ENCODE data around the gene PRELID2.
"Not testable (repeated sequence)": the region's sequence is repeated elsewhere in the genome, so short reads cannot be mapped to it uniquely, and the experiment has no call there.

Gene PRELID2

DNA sequence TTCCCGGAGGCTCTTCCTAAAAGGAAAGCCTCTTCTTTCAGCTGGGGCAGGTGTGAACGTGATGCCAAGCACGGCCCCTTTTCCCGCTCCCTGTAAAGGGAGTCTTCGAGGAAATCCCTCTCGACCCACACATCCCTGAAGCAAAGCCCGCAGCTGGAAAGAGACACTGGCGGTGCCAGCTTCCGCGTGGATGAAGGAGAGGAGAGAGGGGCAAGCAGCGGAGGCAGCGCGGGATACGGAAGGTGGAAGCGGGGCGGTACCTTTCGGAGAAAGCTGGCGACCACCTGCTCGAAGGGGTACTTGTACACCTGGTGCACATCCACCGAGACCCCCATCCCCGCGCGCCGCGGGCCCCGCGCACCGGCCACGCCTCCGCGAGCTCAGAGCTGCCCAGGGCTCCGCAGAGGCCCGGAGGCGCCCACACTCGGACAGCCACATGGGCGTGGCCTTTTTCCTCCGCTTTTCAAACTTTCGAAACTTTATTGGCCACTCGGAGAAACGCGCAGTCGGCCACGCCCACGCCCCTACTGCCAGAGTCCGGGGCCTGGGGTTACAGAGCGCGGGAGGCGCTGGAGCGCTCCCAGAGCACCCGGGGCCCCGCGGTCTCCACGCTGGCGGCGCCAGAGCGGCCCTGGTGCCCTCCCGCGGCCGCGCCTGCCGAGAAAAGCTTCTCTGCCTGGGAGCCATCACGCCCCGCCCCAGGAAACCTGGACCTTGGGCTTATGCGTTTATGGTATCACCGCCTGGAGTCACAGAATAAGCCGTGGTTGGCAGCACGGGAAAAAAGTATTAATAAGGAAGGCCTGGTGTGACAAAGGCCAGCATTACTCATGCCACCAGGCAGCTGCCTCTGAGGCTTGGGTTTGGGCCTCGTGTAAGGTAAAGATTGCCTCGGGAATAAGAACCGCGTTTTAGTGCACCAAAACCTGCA is at the start of gene PRELID2:
TSS of gene PRELID2 (minus strand) at position 426 of the 931 bp plus-strand sequence. CDS start at position 335, 91 bp downstream.
- peak; percentile 48 for DNase-seq

- no peak for DNase-seq
Measured at GRCh38 chr5:145874765-145875164, 39.6 kb upstream of the PRELID2 start.

- no peak for DNase-seq
Measured at GRCh38 chr5:145872914-145873313, 37.8 kb upstream of the PRELID2 start, which contains the start of gene GRXCR2. Gene GRXCR2, minus strand, starts transcription at chr5:145873014. Its CDS starts 46 bp downstream, at chr5:145872968.

GRCh38 chr5:145872486-145872885 is 37.3 kb upstream of the PRELID2 start:
- DNase-seq = no peak

GRCh38 chr5:145869753-145870152 is 34.6 kb upstream of the PRELID2 start:
- no peak for DNase-seq

DNA sequence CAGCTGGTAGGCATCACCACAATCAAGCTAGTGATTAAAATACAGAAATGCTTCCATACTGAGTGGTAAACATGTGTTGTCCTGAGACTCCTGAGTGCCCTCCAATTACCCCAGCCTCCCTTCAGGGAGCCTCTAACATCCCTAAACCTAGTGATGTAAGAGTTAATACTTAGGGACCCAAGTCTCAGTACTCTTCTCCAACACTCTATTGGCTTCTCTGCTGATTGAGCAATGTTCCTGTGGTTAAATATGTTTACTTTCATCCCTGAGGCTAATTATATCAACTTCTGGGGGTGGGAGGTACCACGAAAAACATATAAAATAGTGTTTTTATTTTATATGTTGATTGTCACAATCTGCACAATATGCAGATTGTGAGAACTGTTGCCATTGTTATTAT is 32.7 kb upstream of the PRELID2 start:
- no peak for DNase-seq

- DNase-seq = not testable (repeated sequence)
Measured at GRCh38 chr5:145864432-145864831, 29.3 kb upstream of the PRELID2 start.

DNA sequence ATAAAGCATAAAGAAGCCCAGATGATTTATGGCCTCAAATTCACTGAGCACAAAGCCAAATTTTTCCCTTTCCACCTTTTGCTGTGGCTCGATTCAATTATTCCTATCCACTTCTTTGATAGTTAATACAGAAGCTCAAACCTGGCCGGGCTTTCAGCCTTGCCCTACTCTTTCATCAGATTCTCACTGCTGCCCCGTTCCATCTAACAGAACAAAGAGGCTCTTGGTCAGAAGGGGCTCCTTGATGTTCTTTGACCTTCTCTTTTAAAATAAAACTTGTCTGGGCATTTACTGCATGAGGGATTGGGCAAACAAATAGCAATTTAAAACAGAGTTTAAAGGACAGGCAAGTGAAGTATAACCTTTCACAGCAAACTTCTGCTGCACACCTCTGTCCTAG is 27.9 kb upstream of the PRELID2 start:
- DNase-seq = no peak

DNA sequence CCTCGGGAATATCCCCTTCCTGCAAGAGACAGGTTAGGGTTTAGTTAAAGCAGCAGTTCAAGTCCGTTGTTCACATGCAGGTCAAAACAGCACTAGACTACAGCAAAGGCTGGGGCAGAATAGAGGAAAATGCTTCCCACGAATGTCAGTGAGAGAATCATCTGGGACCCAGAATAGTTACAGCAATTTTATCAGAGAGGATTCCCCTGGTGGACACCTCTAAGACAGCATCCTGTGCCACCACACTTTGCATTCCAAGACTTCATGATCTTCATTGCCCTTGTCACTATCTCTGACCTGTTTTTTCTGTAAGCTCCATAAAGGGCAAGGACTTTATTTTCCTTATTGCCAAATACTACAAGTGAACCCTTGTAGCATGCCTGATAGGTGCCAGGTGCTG is 24.8 kb upstream of the PRELID2 start:
- no peak for DNase-seq

DNA sequence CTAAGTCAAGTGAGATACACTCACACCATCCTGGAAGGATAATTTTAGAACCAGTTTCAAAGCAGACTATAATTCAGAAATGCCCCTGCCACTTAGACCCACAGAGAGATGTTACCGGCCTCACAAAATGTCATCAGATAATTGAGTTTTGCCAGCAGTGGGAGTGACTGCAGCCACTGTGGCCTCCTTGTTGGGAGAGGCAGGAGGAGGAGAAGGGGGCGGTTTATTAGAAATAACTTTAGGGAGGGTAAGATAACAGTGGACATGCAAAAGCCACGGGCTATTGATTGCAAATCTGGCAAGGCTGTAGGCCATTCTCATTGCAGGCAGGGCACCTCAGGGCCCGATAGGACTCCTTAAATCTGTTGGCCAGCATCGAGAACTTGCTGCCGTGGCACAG is 24.3 kb upstream of the PRELID2 start:
- no peak for DNase-seq

GRCh38 chr5:145858959-145859358 is 23.8 kb upstream of the PRELID2 start:
- DNase-seq = no peak

DNA sequence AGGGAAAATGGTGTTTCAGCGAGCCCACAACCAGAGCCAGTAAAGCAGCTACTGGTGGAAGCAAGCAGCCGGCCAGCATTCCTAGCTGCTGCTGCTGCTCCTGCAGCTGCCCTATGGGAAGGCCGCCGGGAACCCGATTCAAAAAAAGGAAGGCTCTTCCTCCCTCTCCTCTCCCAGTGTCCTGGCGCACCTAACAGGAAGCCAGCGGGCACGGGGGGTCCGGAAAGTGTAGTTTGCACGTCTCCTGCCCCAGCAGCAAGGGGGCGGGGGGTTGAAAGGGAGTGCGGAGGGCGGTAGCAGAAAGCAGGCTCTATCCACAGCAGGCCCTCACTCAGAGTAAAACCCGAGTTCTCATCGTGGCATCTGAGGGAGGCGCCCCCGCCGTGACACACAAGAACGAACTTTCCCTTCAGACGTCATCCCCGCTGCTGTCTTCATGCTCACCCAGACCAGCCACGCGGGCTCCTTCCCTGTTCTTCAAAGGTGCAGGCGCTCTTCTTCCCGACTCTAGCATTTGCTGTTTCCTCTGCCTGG is 21.2 kb upstream of the PRELID2 start:
- no peak for DNase-seq

GRCh38 chr5:145855763-145856267 is 20.7 kb upstream of the PRELID2 start:
- DNase-seq = no peak

DNA sequence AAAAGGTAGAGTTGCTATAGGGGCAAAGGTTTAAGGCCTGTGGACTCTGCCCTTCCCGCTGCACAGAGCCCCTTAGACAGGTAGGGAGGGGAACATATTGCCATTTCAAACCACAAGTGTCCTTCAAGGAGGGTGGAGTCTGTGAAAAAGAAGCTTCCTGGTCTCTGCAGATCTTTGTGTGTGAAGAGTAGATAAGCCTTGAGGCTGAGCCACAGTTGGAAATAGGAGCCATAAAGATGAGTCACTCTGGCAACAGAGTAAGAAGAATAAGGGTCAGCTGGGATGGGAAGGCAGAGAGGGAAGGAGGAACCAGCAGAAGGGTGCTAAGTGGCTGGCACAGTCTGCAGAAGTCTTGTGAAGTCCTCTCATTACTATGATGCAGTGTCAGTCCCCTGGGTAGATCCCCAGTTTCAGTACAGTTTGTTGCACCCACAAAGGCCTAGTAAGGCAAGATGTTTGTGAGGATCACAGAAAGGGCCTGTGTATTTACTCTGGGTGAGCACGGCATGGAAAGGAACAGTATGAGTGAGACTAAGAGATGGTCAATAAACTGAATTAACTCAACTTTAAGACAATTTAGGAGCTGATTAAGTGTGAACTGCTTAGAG is 19.6 kb upstream of the PRELID2 start:
- DNase-seq = no peak

GRCh38 chr5:145853781-145854376 is 18.7 kb upstream of the PRELID2 start:
- DNase-seq = no peak

- DNase-seq = no peak
Measured at GRCh38 chr5:145852990-145853389, 17.8 kb upstream of the PRELID2 start.

GRCh38 chr5:145848854-145849253 is 13.7 kb upstream of the PRELID2 start:
- no peak for DNase-seq

GRCh38 chr5:145847499-145848497 is 12.7 kb upstream of the PRELID2 start:
- DNase-seq = no peak

GRCh38 chr5:145846081-145846480 is 10.9 kb upstream of the PRELID2 start:
- DNase-seq = no peak

GRCh38 chr5:145841299-145841698 is 6.2 kb upstream of the PRELID2 start:
- no peak for DNase-seq

DNA sequence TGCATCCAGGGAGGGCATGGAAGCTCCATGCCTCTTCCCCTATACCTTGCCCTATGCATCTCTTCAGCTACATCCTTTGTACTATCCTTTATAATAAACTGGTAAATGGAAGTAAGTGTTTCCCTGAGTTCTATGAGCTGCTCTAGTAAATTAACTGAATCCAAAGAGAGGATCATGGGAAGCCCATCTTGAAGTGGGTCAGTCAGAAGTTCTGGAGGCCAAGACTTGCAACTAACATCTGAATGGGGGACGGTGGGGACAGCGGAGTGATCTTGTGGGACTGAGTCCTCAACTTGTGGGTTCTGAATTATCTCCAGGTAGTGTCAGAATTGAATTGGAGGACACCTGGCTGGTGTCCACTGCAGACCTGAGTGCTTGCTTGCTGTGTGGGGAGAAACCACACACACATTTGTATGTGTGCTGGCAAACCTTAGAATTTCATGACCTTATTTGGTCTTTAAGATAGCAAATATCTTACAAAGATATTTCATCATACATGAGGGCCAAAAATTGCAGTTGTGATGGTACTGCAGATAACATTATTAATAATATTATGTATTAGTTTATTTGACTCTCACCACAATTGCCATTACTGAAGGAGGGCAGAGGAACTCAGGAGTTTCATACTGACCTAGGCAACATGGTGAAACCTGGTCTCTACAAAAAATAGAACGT is 5.5 kb upstream of the PRELID2 start:
- DNase-seq = no peak
